Measurements from ENCODE around the gene ZBTB17.

Gene ZBTB17

DNA sequence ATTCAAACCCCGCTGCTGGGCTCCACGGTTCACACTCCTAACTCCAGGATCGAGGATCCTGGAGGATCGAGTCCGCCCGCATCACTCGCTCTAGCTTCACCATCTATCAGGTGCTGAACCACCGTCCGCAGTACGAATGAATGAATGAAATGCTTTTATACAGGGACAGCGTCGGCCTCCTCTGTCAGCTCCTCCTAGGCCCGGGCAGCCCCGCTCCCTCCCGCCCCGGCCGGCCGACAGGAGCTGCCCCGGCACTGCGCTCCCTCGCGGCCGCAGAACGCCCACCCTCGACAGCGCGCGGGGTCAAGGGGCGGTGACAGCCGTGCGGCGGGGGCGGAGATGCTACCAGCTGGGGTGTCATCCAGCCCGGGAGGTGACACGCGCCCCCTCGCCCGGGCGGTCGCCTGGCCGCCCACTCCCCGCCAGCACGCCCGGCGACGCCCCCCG is 520 bp downstream of the ZBTB17 start:
- TF ChIP-seq, protein P1, sequence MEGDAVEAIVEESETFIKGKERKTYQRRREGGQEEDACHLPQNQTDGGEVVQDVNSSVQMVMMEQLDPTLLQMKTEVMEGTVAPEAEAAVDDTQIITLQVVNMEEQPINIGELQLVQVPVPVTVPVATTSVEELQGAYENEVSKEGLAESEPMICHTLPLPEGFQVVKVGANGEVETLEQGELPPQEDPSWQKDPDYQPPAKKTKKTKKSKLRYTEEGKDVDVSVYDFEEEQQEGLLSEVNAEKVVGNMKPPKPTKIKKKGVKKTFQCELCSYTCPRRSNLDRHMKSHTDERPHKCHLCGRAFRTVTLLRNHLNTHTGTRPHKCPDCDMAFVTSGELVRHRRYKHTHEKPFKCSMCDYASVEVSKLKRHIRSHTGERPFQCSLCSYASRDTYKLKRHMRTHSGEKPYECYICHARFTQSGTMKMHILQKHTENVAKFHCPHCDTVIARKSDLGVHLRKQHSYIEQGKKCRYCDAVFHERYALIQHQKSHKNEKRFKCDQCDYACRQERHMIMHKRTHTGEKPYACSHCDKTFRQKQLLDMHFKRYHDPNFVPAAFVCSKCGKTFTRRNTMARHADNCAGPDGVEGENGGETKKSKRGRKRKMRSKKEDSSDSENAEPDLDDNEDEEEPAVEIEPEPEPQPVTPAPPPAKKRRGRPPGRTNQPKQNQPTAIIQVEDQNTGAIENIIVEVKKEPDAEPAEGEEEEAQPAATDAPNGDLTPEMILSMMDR (conservative IDR thresholded peaks at IDR 0.05): no peak
- TF ChIP-seq ZFX (IDR thresholded peaks at IDR 0.05): 0 out of 2 replicates have a peak, but pooled peaks have one; percentile 10
- peak overlapping the region; percentile 79 for H3K27ac ChIP-seq

DNA sequence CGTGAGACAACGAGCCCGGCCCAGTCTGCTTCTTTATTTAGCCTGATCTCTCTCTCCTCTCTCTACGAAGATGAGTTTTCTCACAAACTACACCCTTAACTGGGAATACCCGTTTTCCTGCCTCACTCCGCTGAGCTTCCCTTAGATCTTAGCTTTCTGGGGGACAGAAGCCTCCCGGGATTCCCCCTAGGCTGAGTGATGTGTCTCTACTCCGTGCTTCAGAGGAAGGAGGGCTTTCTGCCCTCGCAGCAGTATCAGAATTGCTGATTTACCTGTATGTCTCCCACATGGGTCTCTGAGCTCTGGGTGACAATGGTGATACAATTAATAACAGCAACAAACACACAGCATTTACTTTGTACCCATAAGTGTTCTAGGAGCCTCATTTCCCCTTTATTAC is 1.0 kb downstream of the ZBTB17 start:
- peak overlapping the region; percentile 79 for H3K27ac ChIP-seq
- TF ChIP-seq, protein P1 (conservative IDR thresholded peaks at IDR 0.05): no peak
- no peak for TF ChIP-seq ZFX (IDR thresholded peaks at IDR 0.05)

DNA sequence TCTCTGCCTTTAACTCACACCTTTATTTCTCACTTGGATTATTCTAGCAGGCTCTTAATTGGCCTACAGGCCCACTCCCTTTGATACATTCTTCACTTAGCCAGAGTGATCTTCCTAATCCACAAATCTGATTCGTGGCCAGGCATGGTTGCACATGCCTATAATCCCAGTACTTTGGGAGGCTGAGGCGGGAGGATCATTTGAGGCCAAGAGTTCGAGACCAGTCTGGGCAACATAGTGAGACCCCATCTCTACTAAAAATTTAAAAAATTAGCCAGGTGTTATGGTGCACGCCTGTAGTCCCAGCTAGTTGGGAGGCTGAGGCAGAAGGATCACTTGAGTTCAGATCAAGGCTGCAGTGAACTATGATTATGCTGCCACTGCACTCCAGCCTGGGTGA is 2.1 kb downstream of the ZBTB17 start:
- H3K27ac ChIP-seq: no peak overlapping the region
- no peak for TF ChIP-seq ZFX (IDR thresholded peaks at IDR 0.05)
- TF ChIP-seq, protein P1 (conservative IDR thresholded peaks at IDR 0.05): no peak

DNA sequence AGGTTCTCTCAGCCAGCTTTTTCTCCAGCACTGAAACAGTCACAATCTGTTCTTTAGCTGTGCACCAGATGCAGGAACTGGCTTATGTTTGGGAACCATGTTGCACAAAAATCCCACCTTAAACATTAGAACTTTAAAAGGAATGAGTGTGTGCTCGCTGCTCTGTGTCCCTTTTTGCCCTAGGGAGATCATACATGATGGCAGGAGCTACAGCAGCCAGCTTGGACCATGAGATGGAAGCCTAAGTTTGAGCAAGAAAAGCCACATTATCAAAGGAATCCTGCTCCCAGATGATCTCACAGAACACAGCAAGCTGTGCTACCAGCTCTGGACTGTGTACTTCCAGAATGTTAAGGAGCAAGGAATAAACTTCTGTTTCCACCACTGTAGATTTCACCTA is 3.5 kb downstream of the ZBTB17 start:
- no peak overlapping the region for H3K27ac ChIP-seq
- TF ChIP-seq, protein P1 (conservative IDR thresholded peaks at IDR 0.05): no peak
- TF ChIP-seq ZFX (IDR thresholded peaks at IDR 0.05): no peak

DNA sequence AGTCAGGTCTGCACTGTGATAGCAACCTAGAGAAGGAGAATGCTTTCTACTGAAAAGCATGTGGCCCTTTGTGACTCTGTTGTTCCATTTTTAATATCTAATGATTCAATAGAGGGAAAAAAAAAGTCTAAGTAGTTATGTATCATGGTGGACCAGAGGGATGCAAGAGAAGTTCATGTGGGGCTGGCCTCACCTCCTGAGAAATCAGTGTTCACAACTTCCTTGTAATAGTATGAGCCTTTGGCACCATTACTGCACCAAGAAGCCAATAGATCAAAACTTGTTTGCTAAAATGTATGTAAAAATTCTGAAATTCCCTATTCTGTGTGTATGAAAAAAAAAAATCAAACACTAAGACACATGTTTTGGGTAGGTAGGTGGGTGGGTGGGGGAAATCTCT is 5.0 kb downstream of the ZBTB17 start:
- TF ChIP-seq, protein P1 (conservative IDR thresholded peaks at IDR 0.05): no peak
- no peak for TF ChIP-seq ZFX (IDR thresholded peaks at IDR 0.05)
- H3K27ac ChIP-seq: no peak overlapping the region

DNA sequence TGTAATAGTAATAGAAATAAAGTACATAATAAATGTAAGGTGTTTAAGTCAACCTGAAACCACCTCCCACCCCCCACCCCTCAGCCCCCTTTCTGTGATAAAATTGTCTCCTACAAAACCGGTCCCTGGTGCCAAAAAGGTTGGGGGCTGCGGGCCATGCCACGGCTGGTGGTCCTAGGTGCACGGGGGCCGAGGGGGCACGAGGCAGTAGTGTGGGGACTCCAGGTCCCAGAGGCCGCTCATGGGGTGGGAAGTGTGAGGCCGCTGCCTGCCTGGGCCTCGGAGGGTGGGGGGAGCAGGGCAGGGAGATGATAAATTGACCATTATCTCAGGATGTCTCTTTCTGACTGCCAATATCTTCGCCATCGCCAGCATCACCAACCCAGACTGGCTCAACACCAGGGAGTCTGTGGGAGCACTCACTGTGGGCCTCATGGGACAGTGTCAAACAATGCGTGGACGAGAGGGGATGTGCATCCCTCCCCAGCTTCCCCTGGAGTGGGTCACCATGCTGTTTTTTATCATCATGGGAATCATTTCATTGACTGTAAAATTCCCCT is 6.5 kb downstream of the ZBTB17 start:
- TF ChIP-seq, protein P1 (conservative IDR thresholded peaks at IDR 0.05): no peak
- TF ChIP-seq ZFX (IDR thresholded peaks at IDR 0.05): no peak
- H3K27ac ChIP-seq: no peak overlapping the region

DNA sequence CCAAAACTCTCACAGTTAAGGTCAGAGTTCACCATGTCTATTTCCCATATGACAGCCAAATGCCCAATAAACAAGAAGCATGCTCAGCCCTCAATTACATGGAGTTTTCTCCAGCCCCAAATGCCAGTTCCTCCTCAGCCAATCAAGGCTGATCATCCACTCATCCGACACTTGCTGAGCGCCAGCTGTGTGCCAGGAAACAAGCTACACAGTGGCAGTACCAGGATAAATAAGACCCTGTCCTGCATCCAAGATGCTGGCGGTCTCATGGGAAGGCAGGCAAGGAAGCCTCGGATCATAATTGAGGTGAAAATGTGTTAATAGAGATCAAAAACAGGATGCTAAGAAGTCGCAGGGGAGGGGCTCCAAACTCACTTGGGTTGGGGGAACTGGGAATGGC is 7.7 kb downstream of the ZBTB17 start:
- H3K27ac ChIP-seq: no peak overlapping the region
- no peak for TF ChIP-seq ZFX (IDR thresholded peaks at IDR 0.05)
- TF ChIP-seq, protein P1 (conservative IDR thresholded peaks at IDR 0.05): no peak

Data from C4-2B (cell line).